Stimulated activated CD4-positive, alpha-beta T cell treated with anti-CD3 and anti-CD28 coated beads, Interleukin-15, amount 100 ng/mL, for 24 hours (primary cell): Measurements from ENCODE around the gene ARFGEF2.

Source experiments
- DNase-seq: peaks from one replicate; pipeline ENCODE4 v3.0.0-alpha.2; 2020

ARFGEF2 gene

DNA sequence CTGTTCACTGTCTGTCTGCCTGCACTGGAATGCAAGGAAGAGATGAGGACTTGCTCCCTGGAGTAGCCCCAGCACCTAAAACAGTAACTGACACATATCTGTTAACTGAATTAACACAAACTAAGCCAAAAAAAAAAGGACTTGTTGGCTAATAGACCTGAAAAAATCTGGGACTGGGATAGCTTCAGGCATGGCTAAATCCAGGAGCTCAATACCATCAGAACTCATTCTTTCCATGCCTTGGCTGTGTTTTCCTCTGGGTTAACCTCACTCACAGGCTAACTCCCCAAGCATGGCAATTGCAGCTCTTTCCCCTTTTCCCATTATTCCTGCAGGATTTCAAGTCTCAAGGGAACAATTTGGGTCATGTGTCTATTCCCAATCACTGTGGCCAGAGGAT lies 21.6 kb upstream of the ARFGEF2 start:
- no peak for DNase-seq

DNA sequence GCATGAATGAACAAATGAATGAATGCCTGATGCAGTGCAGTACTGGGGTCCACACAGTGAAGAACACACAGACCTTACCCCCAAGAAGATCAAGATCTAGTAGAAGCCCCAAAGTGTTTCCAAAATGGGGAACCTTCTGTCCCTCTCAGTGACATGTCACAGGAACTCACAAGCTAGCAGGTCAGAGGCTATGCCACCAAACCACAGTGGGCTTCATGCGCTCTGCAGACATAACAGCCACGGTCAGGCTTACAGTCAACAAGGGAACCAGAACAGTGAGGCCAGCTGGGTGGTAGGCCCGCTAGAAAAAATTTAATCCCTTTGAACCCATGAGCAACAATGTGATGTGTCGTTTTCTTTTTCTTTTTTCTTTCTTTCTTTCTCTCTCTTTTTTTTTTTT lies 20.2 kb upstream of the ARFGEF2 start:
- no peak for DNase-seq

DNA sequence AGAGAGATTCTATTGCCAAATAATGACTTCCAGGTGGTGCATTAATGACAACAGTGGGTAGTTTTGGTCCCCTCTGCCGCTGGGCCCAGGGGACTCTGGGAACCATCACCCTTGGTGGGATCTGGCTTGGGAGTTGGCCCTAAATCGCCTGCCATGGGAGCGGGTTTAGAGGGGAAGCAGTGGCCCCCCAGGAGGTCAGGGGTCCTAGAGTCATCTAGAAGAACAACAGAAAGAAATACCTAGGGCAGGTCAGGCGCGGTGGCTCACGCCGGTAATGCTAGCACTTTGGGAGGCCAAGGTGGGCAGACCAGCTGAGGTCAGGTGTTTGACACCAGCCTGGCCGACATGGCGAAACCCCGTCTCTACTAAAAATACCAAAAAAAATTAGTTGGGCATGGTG lies 17.8 kb upstream of the ARFGEF2 start:
- no peak for DNase-seq

DNA sequence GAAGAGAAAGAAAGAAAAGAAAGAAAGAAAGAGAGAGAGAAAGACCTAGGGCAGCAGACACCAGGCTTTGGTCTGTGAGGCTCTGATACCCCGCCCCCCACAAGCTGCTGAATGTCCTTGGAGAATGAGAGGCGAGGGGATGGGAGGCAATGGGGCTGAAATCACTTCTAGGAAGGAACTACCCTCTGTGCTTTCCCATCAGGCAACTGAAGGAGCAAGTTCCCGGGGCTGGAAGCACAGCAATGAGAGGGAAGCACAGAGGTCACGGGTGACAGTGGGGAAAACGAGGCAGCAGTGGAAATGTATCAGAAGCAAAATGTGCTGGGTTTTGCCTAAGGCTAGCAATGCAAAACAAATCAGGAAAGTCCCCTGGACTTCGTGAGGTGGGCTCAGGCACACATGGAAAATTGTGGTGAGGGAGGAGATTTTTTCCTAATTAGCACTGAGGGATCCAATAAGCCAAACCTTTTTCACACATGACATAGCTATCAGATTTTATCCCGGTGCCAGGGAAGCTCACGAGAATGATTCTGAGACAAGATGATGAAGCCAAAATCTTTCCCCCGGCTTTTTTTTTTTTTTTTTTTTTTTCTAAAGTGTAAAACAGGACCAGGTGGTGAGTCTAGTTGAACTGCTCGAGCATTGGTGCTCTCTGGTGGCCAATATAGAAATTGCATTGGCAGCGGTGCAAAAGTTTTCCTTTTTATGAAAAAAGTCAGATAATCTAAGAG lies 16.8 kb upstream of the ARFGEF2 start:
- peak; percentile 76 for DNase-seq

DNA sequence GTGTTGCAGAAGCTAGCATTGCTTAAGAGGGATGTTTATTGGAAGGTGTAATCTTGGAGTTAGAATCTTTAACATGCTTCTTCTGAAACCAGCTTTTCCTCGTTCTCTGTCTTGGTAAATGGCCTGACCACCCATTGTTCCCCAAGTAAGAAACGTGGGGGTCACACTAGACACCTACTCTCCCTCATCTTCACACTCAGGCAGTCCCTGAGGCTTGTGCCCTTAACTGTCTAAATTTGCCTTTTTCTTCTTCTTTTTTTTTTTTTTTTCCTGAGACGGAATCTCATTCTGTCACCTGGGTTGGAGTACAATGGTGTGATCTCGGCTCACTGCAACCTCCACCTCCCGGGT lies 16.2 kb upstream of the ARFGEF2 start:
- no peak for DNase-seq

DNA sequence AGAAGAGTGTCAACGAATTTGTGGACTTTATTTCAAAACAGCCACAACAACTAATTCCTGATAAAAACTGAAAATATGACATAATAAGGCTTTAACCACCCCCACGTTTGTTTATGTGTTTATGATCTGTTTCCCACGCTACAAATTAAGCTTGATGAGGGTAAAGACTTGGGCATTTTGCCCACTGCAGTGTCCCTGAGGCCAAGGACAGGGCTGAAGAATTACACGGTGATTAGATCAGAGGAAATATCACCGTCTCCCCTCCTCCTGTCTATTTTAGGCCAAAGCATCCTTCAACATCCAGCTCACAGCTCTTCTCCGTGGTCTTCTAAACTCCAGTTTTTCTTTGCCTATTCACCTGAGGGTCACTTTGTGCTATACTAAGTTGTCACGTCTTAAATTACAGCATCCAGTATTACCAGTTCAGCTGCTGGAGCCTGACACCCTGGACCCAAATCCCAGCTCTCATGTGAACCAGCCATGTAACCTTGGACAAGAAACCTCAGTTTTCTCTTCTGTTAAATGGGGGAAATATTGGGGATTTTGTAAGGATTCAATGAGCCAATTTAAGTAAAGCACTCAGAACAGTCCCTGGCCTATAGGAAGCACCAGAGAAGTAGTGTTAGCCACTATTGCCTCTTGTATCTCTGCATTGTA lies 15.2 kb upstream of the ARFGEF2 start:
- DNase-seq, result no peak

DNA sequence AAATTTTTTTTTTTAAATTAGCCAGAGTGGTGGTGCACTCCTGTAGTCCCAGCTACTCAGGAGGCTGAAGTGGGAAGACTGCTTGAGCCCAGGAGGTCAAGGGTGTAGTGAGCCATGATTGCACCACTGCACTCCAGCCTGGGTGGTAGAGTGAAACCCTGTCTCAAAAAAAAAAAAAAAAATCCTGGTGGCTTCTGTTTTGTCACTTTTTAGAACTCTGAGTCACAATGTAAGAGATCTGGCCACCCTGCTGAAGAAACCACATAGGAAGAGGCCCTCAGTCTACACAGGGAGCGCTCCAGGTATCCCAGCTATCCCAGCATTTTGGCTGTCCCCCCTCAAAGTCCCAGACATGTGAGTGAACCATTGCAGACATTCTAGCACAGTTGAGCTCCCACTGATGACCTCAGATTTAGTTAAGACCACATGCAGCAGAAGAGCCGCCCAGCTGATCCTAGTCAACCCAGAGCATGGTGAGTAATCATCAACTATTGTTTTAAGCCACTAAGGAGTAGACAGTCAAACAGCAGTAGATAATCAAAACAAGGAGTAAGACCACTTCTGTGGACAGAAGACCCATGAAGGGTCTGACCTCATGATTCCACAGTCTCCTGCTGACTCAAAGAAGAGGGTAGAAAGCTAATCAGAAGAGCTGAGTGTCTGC lies 12.7 kb upstream of the ARFGEF2 start:
- no peak for DNase-seq

DNA sequence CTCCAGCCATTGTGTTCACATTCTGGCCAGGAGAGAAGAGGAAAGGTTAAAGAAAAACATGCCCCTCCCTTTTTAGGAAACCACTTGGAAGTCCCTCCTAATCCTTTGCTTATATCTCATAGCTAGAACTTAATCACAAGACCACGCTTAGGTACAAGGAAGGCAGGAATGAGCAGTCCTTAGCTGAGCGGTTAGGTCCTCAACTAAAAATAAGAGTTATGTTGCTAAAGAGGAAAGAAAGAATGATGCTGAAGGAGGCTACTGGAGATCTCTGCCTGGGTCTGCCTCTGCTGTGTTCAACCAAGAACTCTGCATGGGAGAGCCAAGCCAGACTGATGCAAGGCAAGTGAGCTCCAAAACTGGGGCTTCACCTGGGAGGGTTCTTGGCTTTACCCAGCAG lies 11.6 kb upstream of the ARFGEF2 start:
- no peak for DNase-seq

DNA sequence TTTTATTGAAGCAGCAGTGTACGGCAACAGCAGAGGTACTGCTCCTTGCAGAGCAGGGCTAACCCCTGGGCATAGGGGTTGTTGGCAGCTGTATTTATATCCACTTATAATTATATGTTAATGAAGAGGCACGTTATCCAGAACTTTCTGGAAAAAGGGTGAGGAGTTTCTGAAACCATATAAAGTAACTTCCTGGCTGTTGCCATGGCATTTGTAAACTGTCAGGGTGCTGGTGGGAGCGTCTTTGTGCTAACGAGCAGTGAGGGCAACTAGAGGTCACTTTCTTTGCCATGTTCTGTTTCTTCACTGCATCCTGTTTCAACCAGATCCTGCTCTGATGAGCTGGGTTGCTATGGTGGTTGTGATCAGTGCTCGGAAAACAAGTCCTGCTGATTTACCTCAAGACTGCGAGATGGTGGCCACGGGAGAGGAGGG lies 11.1 kb upstream of the ARFGEF2 start:
- no peak for DNase-seq

DNA sequence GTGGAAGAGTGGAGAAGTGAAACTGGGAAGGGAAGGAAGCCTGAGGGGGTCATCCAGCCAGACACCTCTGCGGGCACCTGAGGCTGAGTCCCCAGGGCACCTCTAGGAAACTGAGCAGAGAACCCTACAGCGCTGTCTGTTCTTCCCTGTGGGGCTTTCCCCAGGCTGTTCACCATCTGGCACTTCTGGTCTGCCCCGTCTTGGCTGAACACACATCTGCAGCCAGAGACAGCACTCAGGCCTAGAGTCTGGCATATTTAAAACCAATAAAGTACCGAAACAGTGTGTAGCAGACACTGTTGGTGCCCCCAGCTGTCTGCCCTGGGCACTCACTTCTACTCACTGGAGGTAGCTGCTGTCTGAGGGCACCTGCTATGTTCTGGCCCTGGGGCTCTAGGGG lies 9.4 kb upstream of the ARFGEF2 start:
- no peak for DNase-seq

DNA sequence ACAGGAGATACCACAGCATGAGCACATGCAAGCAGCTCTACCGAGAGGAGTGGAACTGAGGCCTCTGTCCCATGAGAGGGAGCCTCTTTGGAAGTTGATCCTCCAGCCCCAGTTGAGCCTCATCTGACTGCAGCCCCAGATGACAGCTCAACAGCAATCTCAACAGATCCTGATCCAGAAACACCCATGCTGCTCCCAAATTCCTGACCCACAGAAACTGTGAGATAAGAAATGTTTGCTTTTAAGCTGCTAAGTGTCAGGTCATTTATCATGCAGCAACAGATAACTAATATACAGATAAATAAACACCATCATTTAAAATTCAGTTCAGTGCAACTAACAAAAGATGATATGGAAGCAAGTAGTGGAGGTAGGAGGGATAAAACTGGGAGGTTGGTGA lies 4.8 kb upstream of the ARFGEF2 start:
- no peak for DNase-seq

DNA sequence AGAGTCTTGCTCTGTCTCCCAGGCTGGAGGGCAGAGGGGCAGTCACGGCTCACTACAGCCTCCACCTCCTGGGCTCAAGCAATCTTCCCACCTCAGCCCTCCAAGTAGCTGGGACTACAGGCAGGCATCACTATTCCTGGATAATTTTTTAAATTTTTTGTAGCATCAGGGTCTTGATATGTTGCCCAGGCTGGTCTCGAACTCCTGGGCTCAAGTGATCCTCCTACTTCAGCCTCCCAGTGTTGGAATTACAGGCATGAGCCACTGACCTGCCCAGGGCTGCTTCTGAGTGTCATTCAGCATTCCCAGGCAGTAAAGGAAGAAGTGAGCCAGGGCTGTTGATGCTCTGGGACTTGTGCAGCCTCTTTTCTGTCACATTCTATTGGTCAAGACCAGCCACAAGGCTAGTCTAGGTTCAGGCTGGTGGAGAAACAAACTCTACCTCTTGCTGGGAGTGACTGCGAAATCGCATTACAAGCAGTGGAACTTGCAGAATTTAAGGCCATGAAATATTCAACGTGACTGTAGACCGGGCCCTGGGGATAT lies 2.1 kb upstream of the ARFGEF2 start:
- no peak for DNase-seq

DNA sequence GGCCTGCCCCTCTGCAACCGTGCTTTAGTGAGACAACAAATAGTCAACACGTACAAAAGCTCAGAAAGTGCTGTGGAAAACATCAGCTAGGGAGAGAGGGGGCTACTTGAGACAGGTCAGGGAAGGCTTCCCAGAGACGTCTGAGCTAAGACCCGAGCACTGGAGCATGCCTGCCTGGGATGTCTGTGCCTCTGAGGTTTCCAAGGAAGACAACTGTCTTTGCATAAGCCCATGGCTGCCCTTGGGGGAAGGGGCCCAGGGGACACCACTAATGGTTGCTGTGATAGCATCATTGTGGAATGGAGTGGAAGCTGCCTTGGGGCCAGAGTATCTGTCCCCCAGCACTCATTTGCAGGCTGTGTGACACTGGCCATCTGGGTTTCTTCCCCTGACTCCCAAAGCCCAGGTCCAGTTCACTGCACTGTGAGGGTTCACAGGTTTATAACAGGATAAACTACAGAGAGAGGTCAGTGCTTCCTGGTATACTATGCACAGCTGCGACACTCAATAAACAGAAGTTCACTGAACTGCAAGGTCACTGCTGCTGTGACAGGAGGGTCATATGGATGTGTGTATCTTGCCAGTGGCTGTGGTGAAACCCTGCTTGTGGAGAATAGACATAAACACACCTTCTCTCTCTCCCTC lies 1.5 kb upstream of the ARFGEF2 start:
- DNase-seq, result no peak

DNA sequence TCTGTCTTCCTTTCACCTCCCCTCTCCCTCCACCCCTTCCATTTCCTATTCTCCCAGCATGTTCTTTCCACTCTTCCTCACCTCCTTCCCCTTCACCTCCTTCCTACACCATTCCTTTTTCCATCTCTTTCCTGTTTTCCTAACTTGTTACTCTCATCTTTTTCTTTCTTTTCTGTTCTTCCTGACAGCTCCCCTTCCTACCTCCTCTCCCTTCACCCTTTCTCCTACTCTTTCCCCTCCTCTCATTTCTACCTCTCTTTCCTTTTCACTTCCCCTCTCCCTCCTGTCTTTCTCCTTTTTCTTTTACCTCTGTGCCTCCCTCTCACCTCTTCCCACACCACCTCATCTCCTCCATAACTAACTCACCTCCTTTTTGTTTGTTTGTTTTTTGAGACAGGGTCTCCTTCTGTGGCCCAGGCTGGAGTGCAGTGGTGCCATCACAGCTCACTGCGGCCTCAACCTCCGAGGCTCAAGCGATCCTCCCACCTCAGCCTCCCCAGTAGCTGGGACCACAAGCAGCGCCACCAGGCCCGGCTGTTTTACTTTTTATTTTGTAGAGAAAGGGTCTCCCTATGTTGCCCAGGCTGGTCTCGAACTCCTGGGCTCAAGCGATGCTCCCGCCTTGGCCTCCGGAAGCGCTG lies 864 bp upstream of the ARFGEF2 start:
- DNase-seq, result no peak

DNA sequence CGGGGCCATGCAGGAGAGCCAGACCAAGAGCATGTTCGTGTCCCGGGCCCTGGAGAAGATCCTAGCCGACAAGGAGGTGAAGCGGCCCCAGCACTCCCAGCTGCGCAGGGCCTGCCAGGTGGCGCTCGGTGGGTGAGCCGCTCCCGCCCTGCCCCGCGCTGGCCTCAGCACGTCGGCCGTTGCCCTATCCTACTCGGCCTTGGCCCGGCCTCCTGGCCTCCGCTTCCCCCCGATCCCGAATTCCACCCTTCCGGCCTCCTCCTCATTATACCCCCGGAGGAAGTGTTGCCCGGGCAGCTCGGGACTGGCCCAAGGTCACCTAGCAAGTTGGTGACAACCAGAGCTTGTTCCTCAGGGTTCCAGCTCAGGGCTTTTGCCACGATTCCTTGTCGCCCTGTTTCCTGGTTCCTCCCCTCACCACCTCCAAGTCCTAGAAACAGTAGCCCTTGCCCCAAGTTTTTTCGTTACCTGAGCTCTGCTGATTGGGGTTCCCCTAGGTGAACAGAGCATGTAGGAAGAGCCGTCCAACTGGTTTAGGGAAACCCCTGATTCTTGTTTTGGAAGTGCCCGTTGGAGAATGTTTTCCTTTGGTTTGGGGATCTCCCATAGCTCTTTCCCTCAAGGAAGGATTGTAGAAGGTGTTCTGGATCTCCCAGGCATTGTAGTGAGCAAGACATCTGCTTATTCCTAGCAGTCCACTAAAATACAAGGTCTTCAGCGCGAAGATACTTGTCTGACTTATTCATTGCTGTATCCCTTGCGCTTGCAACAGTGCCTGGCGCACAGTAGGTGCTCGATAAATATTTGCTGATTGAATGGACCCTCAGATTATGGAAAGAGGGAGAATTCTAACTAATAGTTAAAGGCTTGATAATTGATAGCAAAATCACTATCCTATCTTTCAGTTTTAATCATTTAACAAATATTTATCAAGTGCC lies 641 bp downstream of the ARFGEF2 start:
- DNase-seq, result no peak

DNA sequence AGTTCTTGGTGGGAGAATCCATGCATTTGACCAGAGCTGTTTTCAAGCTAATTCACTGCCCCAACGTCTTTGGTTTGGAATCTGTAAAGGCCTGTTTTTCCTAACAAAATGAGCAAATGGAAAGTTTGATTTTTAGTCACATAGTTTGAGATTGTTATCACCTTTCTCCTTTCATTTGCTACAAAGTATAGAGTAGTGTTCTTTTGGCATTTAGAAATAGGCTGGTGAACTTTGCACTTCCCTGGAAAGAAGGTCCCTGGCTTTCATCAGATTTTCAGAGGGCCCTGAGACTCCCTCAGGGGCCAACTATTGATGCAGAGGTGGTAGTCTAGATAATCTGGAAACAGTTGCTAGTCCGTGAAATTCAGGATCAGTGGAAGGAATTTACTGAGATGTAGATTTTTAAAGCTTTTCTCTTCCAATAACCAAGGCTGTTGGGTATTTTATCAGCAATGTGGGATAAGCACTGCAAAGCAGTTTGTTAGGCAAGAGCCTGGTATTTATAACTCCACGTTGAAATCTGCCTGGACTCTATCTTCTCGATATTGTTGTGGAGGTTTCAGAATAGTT lies 1.7 kb downstream of the ARFGEF2 start:
- no peak for DNase-seq

DNA sequence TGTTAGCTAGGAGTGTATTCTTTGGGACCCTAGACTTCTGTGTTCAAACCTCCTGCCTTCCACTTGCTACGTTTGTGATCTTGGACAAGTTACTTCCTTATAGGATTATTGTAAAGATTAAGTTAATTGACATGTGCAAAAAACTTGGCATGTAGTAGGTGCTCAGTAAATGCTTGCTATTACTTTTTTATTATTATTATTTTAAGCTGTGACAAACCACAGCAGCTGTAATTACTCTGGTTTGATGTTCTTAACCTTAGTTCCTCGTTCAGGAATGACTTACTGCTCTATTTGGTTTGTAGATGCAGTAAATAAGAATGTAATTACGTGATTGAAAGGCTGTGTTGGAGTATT lies 3.2 kb downstream of the ARFGEF2 start:
- no peak for DNase-seq

DNA sequence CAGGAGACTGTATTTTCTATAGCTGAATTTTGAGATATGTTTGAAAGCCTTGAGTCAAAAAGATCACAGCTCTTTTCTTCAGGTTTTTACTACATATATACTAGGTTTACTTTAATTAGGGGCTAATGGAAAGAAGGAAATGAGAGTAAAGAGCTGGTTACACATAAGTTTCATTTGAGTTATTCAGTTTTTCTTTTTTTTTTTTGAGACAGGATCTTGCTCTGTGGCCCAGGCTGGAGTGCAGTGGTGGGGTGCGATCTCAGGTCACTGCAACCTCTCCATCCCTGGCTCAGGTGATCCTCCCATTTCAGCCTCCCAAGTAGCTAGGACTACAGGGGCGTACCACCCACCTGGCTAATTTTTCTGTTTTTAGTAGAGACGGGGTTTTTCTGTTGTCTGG lies 4.8 kb downstream of the ARFGEF2 start:
- no peak for DNase-seq

DNA sequence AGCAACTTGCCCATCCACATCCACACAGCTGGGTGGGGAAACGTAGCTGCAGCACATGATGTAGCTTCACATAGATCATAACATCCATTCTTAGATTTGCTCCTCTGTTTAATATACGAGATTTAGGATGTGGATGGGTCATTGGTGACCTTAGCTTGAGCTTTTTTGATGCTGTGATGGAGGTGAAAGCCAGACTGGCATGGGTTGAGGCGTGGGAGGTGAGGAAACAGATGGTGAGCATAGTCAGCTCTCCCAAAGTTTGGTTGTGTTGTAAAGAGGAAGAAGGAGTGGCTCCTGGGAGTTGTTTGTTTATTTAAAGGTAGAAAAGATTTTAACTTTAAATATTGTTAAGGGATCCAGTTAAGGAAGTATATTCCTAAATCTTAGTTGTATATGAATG lies 5.3 kb downstream of the ARFGEF2 start:
- DNase-seq, result no peak

DNA sequence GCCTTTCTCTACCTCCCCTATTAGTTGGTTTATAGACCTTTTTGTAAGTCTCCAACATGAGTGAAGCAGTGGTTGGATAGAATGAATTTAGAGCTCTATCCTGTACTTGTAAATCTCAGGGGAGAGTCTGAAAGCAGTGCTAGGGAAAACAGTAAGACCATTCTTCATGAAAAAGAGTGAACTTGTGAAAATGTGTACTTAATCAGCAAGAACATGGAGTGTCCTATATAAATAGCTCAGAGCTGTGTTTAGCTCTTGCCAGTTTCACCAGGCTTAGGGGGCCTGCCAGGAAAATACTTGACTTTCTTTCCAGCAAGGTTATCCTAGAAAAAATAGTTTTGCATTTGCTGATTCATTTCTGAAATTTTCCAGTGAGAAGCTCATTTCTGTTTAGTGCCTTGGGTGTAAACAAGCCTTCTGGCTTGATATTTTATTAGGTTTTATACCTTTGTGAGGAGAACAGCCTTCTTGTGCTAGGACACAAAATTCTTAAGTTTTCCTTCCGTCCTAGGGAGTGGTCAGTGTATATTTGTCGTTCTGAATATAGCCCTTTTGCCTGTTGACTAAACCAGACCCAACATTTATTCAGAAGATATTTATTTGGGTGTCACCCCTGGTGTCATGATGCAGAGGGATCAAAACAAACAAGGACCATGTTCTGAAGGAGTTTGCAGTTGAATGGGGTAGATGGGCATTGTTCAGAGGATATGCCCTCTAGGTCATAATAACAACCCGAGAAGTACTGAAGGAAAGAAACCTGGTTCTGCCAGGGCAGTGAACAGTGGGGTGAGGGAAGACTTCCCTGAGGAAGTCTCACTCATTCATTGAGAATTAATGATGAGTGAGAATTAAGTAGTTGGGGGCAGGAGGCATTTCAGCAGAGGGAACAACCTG lies 7.6 kb downstream of the ARFGEF2 start:
- DNase-seq, result no peak

DNA sequence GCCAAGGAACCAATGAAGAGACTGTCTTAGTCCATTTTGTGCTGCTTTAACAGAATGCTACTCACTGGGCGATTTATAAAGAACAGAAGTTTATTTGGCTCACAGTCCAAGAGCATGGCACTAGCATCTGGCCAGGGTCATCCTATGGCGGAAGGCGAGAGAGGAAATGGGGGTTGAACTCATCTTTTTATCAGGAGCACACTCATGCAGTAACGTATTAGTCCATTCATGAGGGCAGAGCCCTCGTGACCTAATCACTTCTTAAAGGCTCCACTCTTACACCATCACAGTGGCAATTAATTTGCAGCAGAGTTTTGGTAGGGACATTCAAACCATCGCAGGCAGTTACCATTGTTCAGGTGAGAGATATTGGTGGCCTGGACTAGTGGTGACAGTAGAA lies 8.5 kb downstream of the ARFGEF2 start:
- DNase-seq, result no peak
